NK-92 (cell line): ENCODE results near the gene TLR6.
"Not testable (repeated sequence)": the region's sequence is repeated elsewhere in the genome, so short reads cannot be mapped to it uniquely, and the experiment has no call there.

ENCODE experiments used
- DNase-seq: peaks from one replicate; lab custom pipeline; 2025; ENCODE audit not compliant: unreplicated experiment; lab: John Stamatoyannopoulos, UW

Gene TLR6

GRCh38 chr4:38791010-38791409 is 65.6 kb downstream of the TLR6 start:
- DNase-seq: no peak

GRCh38 chr4:38788317-38788716 is 68.3 kb downstream of the TLR6 start:
- no peak for DNase-seq

DNA sequence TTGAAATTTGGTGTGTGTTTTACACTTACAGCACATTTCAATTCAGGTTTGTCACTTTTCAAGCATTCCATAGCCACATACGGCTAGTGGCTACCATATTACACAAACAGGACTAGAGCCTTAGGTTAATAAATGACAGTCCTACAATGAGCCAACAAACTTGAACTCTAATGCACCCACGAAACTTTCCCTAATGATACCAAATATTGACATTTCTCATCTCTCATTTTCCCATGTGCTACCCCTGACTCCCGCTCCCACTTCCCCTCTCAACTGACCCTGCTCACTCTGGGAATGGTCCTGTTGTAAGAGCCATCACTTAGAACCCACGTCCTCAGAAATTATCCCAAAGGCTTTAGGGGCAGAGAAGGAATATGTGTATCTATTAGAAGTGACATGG is 68.9 kb downstream of the TLR6 start:
- no peak for DNase-seq

GRCh38 chr4:38785901-38786402 is 70.7 kb downstream of the TLR6 start:
- no peak for DNase-seq

DNA sequence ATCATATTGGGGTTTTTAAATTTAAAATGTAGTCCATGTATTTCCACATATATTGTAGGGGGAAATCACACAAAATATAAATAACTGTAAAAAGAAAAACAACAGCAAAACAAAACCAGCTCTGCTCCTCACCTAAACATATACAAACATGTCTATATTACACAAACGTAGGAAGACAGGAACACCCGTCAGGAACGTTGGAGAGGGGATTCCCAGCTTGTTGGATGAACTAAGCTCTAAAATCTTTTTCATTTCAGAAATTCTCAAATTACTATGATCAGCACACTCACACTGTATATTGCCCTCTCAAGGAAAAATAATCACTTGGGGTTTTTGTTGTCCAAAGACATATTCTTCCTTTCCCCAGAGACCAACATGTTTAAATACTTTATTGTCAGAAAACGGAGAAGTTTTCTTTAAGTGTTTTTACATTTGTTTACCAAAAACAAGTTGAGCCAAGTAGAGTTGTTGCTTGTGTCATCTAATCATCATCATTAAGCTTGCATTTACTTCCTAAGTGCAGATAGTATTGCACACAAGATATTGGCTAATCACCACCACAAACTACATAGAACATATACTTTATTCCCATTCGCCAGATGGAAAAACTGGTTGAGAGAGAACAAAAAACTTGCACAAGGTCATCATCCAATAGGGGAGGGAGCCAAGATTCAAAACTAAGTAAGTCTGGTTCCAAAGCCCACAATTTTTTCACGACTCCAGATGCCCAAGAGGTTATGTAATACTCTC is 71.4 kb downstream of the TLR6 start:
- no peak for DNase-seq

GRCh38 chr4:38784141-38784540 is 72.5 kb downstream of the TLR6 start:
- no peak for DNase-seq

GRCh38 chr4:38783109-38783460 is 73.5 kb downstream of the TLR6 start:
- no peak for DNase-seq

GRCh38 chr4:38782452-38783108 is 74.0 kb downstream of the TLR6 start, which contains the start of gene TLR10:
TSS of gene TLR10 (minus strand) at chr4:38782990. CDS start at chr4:38775590, 7,400 bp downstream.
- no peak for DNase-seq

GRCh38 chr4:38781854-38782261 is 74.8 kb downstream of the TLR6 start:
- no peak for DNase-seq

DNA sequence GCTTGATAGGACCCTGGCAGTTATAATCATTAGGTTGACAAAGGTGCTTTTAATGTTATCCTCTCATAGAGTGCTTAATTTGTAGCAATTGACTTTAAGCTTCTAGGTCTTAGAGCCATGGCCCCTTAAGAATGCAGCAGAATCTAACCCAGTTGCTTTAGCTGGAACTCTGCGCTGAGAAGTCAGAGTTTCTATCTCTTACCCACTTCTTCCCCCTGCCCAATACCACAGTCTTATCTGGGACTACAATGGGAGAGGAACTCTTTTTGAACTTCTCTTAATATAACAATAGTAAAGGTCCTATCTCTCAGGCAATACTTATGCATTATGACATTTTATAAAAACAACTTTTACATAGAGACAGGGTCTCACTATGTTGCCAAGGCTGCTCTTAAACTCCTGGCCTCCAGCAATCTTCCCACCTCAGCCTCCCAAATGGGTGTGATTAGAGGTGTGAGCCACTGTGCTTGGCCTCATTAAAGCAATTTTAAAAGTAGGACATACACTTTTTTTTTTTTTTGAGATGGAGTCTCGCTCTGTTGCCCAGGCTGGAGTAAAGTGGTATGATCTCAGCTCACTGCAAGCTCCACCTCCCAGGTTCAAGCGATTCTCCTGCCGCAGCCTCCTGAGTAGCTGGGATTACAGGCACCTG is 75.7 kb downstream of the TLR6 start:
- no peak for DNase-seq

DNA sequence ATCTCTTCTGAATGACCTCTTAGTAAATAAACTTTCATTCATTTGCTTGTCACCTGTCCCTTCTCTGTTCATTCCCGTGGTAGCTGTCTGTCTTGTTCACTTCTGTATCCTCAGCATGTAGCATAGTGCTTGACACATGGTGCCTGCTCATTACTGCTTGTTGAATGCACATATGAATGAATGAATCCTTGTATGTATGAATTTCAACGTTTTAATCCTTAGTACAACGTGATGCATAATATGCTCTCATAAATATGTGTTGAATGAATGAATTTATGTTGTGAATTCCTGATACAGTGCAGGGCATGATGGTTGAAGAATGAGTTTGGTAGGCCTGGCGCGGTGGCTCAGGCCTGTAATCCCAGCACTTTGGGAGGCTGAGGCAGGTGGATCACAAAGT is 76.8 kb downstream of the TLR6 start:
- no peak for DNase-seq

GRCh38 chr4:38777925-38778324 is 78.7 kb downstream of the TLR6 start:
- DNase-seq: not testable (repeated sequence)

DNA sequence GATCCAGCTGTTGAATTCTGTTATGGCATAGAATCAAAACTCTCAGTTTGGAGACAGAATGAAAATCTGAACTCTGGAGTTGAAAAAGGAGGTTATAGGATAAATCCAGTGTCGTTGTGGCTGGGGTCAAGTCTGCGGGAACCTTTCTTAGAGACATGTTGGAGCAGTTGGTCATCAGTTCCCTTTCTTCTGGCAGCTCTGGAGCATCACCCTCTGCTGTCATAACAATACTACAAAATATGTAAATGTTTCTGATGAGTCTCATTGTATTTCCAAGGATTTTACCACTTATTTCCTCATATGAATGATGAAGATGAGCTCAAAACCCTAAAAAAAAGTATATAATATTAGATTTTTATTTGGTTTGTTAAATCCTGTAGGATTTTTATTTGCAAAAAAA is 81.3 kb downstream of the TLR6 start:
- no peak for DNase-seq

DNA sequence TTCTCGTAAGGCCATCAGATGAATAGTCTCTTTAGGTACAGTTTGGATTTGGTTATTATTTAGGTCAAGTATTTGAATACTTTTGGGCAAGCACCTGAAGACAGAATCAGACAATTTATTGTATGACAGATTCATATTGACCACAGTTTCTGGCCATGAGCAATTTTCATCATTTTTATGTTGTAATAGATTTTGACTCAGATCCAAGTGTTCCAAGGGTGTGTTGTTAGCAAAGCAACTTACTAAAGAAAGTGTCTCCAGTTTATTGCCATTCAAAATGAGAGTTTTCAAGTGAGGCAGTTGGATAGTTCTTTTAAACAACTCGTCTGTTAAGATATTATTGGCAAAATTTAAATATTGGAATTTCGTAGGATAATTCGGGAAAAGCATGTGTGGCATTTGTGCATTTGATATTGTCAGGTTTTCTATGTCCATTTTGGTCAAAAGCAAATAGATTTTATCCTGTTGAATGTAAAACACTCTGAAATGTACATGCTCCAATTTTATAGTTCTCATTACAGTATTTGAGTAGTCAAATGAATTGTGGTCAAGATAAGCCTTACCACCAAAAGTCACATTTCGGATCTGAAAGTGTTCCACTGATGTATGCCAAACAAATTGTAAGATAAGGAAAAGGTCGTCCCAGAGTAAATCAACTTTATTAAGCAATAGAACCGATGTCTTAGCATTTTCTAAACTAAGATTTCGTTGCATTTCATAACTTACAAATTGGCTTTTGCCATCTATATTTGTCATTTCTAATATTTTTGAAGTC is 82.2 kb downstream of the TLR6 start:
- no peak for DNase-seq
